GM11168 (cell line): ENCODE measurements around the gene PSMC5.
"Not testable (repeated sequence)": the region's sequence is repeated elsewhere in the genome, so short reads cannot be mapped to it uniquely, and the experiment has no call there.

Source experiments
- in situ Hi-C: fragments of 300-500 bp; cut with MboI; formaldehyde crosslinking; loops from one replicate; pipeline ENCODE4 v1.12.0; 2022; ENCODE audit warnings: low sequenced_read_pairs; ENCODE audit not compliant: unreplicated experiment

The PSMC5 gene

DNA sequence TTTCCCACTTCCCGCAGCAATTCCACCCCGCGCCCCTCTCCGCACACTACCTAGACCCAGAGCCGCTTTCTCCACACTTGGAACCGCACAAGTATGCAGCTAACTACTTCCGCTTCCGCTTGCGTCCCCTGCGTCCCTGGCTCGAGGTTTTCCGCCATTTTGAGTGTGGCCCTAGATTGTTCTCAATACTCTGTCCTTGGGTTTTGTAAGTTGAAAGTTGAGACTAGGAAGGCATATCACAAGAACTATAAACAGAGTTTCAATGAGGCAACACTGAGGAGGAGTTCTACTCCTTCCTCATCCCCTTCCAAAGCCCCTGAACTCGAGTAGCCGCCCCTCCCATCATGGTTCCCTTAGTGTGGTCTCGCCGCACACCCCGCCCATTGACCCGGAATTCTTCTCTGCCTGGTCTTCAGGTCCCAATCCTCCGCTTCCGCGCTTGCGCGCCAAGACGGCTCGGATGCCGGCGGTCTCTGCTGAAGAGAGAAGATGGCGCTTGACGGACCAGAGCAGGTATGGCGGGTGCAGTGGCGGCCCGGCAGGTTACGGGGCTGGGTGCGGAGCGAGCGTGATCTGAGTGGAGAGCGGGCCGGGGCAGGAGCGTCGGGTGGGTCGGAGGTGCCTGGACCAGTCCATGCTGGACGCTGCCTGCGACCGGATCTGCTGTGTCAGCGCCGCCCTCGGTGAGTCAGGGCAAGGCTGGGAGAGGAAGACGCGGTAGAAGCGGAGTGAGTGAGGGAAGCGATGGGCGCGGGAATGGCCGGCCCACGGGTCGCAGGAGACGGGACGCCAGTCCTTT lies at the start of gene PSMC5, which contains the start of gene FTSJ3:
TSS of gene PSMC5 (plus strand) at position 430 of the 799 bp plus-strand sequence. CDS start at position 490, 60 bp downstream.
TSS of gene FTSJ3 (minus strand) at position 662 of the 799 bp plus-strand sequence. CDS start 761 bp downstream, outside the sequence.
- in situ Hi-C loops: no loop called here

GRCh38 chr17:63780507-63780906 lies 46.7 kb upstream of the PSMC5 start:
- in situ Hi-C loops: no loop called here

GRCh38 chr17:63780928-63781327 lies 46.3 kb upstream of the PSMC5 start:
- in situ Hi-C loops: no loop called here

DNA sequence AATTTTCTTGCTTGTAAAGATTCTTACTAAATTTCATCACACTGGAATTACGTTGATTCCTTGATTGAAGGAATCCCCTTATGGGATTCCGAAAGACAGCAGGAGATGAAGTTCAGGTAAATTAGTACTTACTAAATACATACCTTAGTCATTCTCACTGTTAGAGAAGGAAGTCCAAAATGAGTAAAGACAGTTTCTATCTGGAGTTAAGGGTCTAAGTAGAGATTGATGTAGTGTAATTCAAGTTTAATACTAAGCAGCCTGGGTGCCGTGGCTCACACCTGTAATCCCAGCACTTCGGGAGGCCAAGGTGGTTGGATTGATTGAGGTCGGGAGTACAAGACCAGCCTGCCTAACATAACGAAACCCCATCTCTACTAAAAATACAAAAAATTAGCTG lies 43.7 kb upstream of the PSMC5 start:
- in situ Hi-C loops: no loop called here

DNA sequence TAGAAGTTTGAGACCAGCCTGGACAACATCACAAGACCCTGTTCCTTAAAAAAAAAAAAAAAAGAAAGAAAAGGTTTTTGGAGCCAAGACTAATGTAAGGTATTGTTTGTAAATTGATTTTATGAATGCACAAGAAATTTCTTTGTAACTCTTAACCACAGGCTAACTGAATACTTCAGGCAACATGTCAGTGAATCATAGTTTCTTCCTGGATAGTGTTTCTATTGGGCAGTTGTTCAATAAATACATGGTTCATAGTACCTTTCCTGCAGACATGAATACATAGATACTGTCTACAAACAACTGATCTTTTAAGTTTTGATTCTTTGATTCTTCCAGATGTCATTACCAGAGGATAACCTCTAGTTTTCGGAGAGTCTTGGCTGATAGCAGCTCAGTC lies 41.7 kb upstream of the PSMC5 start:
- in situ Hi-C loops: no loop called here

GRCh38 chr17:63786117-63786516 lies 41.1 kb upstream of the PSMC5 start:
- in situ Hi-C loops: no loop called here

DNA sequence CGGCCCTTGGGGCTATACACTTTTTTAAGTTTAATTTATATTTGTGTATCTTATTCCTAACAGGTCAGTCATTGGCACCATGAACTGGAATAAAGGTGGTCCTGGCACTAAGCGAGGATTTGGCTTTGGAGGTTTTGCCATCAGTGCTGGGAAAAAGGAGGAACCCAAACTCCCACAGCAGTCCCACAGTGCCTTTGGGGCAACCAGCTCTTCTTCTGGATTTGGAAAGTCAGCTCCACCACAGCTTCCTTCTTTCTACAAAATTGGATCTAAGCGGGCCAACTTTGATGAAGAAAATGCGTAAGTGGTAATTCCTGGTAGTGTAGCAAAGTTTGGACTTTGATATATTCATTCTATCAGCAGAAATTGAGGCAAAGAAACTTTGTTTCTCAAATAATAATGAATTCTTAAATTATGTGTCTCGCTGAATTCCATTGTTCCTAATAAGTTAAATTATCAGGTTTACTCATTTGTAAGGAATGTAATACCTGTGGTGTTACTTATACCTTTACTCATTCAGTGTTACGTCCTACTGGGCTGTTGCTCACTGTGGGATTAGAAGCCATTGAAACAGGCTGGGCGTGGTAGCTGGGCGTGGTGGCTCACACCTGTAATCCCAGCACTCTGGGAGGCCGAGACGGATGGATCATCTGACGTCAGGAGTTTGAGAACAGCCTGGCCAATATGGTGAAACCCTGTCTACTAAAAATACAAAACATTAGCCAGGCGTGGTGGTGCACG lies 40.1 kb upstream of the PSMC5 start:
- in situ Hi-C loops: no loop called here

DNA sequence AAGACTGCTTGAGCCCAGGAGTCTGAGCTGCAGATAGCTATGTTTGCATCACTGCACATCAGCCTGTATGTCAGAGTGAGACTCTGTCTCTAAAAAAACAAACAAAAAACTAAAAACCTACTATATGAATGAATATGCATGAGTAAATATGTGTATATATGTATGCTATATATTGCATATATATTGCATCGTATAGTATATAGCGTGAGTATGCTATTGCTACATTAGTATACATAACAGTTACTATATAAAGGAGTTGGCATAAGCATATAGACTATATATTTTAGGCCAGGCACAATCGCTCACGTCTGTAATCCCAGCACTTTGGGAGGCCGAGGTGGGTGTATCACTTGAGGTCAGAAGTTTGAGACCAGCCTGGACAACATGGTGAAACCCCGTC lies 37.2 kb upstream of the PSMC5 start:
- in situ Hi-C loops: no loop called here

DNA sequence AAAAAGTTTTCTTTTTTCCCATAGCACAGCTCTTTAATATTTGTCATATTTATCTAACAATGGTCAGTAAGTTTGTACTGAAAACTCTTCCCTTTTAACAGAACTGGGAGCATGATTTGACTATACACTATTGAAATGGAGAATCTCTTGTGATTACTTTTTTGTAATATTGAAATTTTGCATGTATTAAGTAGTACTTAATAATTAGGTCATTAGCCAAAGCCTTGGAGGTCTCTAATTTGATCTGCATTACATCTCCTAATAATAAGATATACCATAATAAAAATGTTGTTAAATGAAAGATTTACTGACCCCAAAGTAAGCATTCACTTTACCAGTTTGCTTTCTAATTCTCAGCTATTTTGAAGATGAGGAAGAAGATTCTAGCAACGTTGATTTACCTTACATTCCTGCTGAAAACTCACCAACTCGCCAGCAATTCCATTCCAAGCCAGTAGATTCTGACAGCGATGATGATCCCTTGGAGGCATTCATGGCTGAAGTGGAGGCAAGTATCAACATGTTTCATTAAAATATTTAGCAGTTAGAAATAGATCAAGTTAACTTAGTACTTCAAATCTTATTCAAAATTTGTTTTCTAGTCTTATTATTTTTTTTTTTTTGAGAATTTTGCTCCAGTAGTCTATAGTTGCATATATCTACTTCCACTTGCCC lies 35.0 kb upstream of the PSMC5 start:
- in situ Hi-C loops: no loop called here

DNA sequence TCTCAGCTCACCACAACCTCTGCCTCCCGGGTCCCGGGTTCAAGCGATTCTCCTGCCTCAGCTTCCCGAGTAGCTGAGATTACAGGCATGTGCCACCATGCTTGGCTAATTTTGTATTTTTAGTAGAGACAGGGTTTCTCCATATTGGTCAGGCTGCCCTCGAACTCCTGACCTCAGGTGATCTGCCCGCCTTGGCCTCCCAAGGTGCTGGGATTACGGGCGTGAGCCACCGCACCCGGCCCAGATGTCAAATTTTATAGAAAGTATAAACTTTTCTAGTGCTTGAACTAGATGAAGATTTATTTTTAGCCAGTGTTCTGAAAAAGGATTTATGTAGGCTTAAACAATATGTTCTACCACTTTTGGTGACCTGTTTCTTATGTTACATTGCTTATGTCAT lies 30.9 kb upstream of the PSMC5 start:
- in situ Hi-C loops: not testable (repeated sequence)

DNA sequence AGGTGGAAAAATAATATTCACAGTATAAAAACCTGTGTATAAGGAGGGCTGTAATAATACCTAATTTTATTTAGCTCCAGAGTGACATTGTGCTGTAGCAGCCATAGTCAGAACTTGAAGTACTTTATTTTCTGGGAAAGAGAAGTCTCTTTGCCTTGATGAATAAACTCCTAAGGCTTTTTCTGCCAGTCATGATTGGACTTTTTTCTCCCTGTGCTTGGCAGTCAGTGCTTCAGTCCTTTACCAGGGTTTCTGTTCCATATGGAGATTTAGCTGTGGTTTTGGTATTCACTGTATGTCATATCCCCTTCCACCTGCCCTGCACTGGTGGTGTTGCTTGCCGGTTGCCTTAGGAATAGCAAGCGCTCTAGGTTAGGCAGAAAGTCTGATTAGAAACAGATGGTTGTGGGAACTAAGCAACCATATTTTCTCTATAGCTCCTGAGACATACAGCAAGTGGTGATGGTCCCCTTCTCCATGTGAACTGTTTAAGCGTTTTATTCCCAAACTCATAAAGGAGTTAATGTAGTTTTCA lies 28.6 kb upstream of the PSMC5 start:
- in situ Hi-C loops: no loop called here

DNA sequence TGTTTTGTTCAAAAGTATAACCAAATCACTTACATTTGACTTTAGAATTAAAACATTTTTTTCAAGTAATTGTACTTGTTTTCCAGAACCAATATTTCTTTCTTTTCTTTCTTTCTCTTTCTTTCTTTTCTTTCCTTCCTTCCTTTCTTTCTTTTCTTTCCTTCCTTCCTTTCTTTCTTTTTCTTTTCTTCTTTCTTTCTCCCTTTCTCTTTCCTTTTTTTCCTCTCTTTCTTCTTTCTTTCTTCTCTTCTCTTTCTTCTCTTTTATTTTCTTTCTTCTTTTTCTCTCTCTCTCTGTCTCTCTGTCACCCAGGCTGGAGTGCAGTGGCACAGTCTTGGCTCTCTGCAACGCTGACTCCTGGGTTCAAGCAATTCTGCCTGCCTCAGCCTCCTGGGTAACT lies 26.4 kb upstream of the PSMC5 start:
- in situ Hi-C loops: no loop called here

DNA sequence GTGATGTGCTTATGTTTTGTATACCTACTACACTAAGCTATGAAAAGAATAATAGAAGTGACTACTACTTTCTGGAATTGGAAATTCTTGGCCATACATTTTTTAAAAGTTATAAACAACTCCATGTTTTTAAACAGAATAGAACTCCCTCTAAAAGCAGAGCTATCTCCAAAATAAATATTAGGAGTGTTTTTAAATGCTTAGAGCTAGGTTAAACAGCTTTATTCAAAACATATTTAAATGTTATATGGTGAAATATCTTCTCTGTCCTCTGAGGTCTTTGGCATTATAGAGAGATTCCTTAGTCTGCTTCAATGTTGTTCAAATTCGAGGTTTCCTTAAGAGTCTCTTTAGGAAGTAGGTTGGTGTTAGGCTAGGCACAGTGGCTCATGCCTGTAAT lies 22.9 kb upstream of the PSMC5 start:
- in situ Hi-C loops: no loop called here

DNA sequence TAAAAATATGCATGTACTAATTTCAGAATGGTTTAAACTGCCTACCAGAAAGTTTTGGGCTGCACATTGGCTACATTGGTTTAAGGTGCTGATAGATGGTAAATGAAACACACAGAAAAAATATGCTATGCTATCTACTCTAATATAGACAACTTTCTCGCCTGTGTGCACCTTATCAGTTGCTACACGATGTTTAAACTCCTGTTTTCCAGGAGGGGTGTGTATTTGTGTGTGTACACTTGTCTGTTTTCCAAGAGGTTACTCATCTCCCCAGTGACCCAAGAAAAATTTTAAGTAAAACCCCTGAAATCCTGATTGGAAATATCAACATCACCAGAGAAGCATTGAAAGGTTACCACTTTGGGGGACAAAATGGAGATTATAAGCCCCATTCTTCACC lies 21.6 kb upstream of the PSMC5 start:
- in situ Hi-C loops: no loop called here

DNA sequence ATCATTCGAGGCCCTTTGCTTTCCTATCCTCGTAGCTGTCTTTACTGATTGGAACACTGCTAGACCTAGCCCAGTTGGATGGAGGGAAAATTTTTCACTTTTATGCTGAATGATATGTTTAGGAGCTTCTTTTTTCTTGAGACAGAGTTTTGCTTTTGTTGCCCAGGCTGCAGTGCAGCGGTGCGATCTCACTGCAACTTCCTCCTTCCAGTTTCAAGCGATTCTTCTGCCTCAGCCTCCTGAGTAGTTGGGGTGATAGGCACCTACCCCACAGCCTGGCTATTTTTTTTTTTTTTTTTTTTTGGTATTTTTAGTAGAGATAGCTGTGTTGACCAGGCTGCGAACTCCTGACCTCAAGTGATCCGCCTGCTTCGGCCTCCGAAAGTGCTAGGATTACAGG lies 17.3 kb upstream of the PSMC5 start:
- in situ Hi-C loops: no loop called here

GRCh38 chr17:63816123-63816522 lies 11.1 kb upstream of the PSMC5 start:
- in situ Hi-C loops: no loop called here

DNA sequence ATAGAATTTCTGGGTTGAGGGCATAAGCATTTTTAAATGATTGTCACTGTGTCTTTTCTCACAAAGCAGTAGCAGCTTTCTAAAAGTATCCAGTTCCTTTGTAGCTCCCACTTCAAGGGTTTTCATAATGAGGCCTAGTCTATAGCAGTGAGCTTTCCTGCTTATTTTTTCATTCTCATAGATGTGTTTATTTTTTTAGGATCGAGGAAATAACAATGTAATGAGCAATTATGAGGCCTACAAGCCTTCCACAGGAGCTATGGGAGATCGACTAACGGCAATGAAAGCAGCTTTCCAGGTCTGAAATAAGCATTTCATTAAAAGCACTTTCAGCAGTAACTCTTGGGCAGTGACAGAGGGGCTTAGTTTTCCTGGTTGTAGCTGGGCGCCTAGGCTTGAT lies 10.6 kb upstream of the PSMC5 start:
- in situ Hi-C loops: no loop called here

DNA sequence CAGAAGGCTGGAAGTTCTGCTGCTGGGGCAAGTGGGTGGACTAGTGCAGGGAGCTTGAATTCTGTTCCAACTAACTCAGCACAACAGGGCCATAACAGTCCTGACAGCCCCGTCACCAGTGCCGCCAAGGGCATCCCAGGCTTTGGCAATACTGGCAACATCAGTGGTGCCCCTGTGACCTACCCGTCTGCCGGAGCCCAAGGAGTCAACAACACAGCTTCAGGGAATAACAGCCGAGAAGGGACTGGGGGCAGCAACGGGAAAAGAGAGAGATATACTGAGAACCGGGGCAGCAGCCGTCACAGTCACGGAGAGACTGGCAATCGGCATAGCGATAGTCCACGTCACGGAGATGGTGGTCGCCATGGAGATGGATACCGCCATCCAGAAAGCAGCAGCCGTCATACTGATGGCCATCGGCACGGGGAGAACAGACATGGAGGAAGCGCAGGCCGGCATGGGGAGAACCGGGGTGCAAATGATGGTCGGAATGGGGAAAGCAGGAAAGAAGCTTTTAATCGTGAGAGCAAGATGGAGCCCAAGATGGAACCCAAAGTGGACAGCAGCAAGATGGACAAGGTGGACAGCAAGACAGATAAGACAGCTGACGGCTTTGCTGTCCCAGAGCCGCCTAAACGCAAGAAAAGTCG lies 9.4 kb upstream of the PSMC5 start:
- in situ Hi-C loops: no loop called here

DNA sequence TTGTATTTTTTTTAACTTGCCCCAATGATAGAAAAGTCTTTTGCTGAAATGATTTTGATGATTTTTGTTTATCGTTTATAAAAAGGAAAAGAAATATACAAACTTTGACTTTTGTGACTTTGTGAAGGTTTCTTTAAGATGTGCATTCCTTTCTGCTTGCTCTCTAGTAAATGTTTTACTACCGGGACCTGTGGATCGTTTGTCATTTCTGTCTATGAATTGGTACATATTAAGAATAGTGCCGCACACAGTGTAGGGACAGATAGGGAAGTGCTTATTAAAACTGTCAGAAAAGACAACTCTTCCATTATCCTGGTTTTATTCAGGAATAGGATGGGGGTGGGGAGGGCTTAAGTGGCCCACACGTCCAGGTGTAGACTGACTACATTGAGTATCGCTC lies 8.1 kb upstream of the PSMC5 start:
- in situ Hi-C loops: no loop called here
